Measurements from ENCODE around the gene MRC2. TPM values are rescaled to one million over a fixed set of nuclear protein-coding genes. Genes with fewer than 3 reads are reported as not detected.
A peak's percentile ranks its signal among the peaks of the same experiment; 100 is the strongest.

The MRC2 gene, protein sequence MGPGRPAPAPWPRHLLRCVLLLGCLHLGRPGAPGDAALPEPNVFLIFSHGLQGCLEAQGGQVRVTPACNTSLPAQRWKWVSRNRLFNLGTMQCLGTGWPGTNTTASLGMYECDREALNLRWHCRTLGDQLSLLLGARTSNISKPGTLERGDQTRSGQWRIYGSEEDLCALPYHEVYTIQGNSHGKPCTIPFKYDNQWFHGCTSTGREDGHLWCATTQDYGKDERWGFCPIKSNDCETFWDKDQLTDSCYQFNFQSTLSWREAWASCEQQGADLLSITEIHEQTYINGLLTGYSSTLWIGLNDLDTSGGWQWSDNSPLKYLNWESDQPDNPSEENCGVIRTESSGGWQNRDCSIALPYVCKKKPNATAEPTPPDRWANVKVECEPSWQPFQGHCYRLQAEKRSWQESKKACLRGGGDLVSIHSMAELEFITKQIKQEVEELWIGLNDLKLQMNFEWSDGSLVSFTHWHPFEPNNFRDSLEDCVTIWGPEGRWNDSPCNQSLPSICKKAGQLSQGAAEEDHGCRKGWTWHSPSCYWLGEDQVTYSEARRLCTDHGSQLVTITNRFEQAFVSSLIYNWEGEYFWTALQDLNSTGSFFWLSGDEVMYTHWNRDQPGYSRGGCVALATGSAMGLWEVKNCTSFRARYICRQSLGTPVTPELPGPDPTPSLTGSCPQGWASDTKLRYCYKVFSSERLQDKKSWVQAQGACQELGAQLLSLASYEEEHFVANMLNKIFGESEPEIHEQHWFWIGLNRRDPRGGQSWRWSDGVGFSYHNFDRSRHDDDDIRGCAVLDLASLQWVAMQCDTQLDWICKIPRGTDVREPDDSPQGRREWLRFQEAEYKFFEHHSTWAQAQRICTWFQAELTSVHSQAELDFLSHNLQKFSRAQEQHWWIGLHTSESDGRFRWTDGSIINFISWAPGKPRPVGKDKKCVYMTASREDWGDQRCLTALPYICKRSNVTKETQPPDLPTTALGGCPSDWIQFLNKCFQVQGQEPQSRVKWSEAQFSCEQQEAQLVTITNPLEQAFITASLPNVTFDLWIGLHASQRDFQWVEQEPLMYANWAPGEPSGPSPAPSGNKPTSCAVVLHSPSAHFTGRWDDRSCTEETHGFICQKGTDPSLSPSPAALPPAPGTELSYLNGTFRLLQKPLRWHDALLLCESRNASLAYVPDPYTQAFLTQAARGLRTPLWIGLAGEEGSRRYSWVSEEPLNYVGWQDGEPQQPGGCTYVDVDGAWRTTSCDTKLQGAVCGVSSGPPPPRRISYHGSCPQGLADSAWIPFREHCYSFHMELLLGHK (N-terminal part only)
- polyA plus RNA-seq (2012; rRNA removed): 112 and 213 TPM in 2 replicates
- polyA plus RNA-seq (2012; cell fraction: cytosol; rRNA removed): 61.2 and 111 TPM in 2 replicates
- 352 and 390 TPM in 2 replicates for polyA plus RNA-seq (2012; cell fraction: nucleus; rRNA removed)

DNA sequence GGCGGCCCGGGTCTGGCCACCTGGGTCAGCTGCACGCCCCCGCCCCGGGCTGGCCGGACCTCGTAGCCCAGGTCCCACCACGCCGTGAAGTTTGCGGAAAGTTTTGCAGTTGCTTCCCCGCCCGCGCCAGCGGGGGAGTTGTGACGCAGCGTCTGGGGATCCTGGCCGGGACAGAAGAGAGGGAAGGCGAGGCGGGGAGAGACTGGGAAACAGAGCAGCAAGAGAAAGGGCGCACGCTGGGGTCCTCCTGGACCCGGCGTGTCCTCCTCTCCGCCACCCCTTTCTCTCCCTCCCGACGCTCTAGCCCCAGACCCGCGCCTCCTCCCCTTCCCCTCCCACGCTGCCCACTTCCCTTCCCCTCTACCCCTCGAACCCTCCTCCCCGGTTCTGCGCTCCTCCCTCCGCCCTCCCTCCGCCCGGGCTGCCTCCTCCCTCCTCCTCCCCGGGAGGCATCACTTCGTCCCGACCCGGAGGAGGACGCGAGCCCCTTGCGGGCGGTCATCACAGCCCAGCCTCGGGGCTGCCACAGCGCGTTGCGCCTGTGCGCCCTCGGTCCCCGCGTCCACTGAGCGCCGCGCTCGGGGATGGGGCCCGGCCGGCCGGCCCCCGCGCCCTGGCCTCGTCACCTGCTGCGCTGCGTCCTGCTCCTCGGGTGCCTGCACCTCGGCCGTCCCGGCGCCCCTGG lies at the start of gene MRC2:
TSS of gene MRC2 (plus strand) at position 452 of the 685 bp plus-strand sequence. CDS start at position 585, 133 bp downstream.
- peak within 1 kb of the TSS; percentile 86 for H2AFZ ChIP-seq (ENCODE audit: low read depth)
- CTCF ChIA-PET: no interaction called here

More for the DNA sequence above, at the start of gene MRC2:
- Histone ChIP-seq H3K9me2 (no peaks in the 10 kb centered on the region), H3K9ac (peak within 1 kb of the TSS; percentile 87), H3K4me3 (ENCODE audit: low read depth in 2 of 2, low read length in 1 of 2) (peak within 1 kb of the TSS; percentile 87 to 95), H3F3A (replicated peaks; ENCODE audit: insufficient read depth) (peaks cover 10% of the 10 kb centered on the region), H4K20me1 (ENCODE audit: insufficient read depth) (peaks cover 35% of the 10 kb centered on the region), H3K27ac (ENCODE audit: low read depth in 2 of 2, low read length in 1 of 2) (peak within 1 kb of the TSS; percentile 92 to 95), H3K4me1 (ENCODE audit: control insufficient read depth in 1 of 2, insufficient read depth in 2 of 2, low read depth in 1 of 2, low read length in 1 of 2) (peaks cover 21 to 36% of the 10 kb centered on the region in 2 experiments; a peak in 3 of 4 replicates), H3K4me2 (peak within 1 kb of the TSS; percentile 93), H3K9me3 (no peaks in the 10 kb centered on the region), H3K79me2 (ENCODE audit: insufficient read depth) (peaks cover 69% of the 10 kb centered on the region), H3K27me3 (ENCODE audit: insufficient read depth) (no peaks in the 10 kb centered on the region), H3K36me3 (replicated peaks in 1 of 2; ENCODE audit: control insufficient read depth in 1 of 2, insufficient read depth in 2 of 2, low read length in 1 of 2) (peaks cover 5 to 10% of the 10 kb centered on the region in 2 experiments)
- under 1% methylated on average over 48 of the region's 68 CpGs for WGBS (ENCODE audit: low lambda C conversion rate)
- TF ChIP-seq, protein P1, sequence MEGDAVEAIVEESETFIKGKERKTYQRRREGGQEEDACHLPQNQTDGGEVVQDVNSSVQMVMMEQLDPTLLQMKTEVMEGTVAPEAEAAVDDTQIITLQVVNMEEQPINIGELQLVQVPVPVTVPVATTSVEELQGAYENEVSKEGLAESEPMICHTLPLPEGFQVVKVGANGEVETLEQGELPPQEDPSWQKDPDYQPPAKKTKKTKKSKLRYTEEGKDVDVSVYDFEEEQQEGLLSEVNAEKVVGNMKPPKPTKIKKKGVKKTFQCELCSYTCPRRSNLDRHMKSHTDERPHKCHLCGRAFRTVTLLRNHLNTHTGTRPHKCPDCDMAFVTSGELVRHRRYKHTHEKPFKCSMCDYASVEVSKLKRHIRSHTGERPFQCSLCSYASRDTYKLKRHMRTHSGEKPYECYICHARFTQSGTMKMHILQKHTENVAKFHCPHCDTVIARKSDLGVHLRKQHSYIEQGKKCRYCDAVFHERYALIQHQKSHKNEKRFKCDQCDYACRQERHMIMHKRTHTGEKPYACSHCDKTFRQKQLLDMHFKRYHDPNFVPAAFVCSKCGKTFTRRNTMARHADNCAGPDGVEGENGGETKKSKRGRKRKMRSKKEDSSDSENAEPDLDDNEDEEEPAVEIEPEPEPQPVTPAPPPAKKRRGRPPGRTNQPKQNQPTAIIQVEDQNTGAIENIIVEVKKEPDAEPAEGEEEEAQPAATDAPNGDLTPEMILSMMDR (IDR thresholded peaks at IDR 0.05): peak; percentile 23
- TF ChIP-seq NRF1 (IDR thresholded peaks at IDR 0.05; ENCODE audit: low read depth, low read length) (no peak), TCF12 (IDR thresholded peaks at IDR 0.05) (no peak), NFIC (IDR thresholded peaks at IDR 0.05; ENCODE audit: borderline replicate concordance) (0 out of 2 replicates have a peak, but pooled peaks have one; percentile 6), POLR2AphosphoS5 (IDR thresholded peaks at IDR 0.05; ENCODE audit: low read depth, low read length) (peak; percentile 85), TAF1 (IDR thresholded peaks at IDR 0.05; ENCODE audit: borderline replicate concordance, low read depth, low read length) (peak; percentile 70), TEAD4 (IDR thresholded peaks at IDR 0.05; ENCODE audit: borderline replicate concordance, insufficient read depth) (0 out of 2 replicates have a peak, but pooled peaks have one; percentile 9), MXI1 (IDR thresholded peaks at IDR 0.05; ENCODE audit: low read depth, low read length) (peak; percentile 66), RCOR1 (IDR thresholded peaks at IDR 0.05; ENCODE audit: low read length) (peak; percentile 3; the same call in 1 of the 2 replicates), FOXJ3 (CRISPR knock-in tag; IDR thresholded peaks at IDR 0.05) (no peak)
- TF ChIP-seq, protein P2, sequence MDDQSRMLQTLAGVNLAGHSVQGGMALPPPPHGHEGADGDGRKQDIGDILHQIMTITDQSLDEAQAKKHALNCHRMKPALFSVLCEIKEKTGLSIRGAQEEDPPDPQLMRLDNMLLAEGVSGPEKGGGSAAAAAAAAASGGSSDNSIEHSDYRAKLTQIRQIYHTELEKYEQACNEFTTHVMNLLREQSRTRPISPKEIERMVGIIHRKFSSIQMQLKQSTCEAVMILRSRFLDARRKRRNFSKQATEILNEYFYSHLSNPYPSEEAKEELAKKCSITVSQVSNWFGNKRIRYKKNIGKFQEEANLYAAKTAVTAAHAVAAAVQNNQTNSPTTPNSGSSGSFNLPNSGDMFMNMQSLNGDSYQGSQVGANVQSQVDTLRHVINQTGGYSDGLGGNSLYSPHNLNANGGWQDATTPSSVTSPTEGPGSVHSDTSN (IDR thresholded peaks at IDR 0.05): 0 out of 2 replicates have a peak, but pooled peaks have one; percentile 4
- TF ChIP-seq, protein P3, sequence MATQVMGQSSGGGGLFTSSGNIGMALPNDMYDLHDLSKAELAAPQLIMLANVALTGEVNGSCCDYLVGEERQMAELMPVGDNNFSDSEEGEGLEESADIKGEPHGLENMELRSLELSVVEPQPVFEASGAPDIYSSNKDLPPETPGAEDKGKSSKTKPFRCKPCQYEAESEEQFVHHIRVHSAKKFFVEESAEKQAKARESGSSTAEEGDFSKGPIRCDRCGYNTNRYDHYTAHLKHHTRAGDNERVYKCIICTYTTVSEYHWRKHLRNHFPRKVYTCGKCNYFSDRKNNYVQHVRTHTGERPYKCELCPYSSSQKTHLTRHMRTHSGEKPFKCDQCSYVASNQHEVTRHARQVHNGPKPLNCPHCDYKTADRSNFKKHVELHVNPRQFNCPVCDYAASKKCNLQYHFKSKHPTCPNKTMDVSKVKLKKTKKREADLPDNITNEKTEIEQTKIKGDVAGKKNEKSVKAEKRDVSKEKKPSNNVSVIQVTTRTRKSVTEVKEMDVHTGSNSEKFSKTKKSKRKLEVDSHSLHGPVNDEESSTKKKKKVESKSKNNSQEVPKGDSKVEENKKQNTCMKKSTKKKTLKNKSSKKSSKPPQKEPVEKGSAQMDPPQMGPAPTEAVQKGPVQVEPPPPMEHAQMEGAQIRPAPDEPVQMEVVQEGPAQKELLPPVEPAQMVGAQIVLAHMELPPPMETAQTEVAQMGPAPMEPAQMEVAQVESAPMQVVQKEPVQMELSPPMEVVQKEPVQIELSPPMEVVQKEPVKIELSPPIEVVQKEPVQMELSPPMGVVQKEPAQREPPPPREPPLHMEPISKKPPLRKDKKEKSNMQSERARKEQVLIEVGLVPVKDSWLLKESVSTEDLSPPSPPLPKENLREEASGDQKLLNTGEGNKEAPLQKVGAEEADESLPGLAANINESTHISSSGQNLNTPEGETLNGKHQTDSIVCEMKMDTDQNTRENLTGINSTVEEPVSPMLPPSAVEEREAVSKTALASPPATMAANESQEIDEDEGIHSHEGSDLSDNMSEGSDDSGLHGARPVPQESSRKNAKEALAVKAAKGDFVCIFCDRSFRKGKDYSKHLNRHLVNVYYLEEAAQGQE (IDR thresholded peaks at IDR 0.05; ENCODE audit: low read depth, low read length): peak; percentile 9
- TF ChIP-seq, protein P4, sequence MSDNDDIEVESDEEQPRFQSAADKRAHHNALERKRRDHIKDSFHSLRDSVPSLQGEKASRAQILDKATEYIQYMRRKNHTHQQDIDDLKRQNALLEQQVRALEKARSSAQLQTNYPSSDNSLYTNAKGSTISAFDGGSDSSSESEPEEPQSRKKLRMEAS (IDR thresholded peaks at IDR 0.05; ENCODE audit: low read depth): peak; percentile 32
- POLR2A ChIA-PET: no interaction called here
- DNase-seq: peak; percentile 93

All from SK-N-SH (cell line).